Activated T-helper 1 cell treated with Interleukin-2 at 50 U/mL for 16 hours (primary cell): ENCODE measurements around the gene LYPD5.
A peak's percentile ranks its signal among the peaks of the same experiment; 100 is the strongest.
"Not testable (repeated sequence)": the region's sequence is repeated elsewhere in the genome, so short reads cannot be mapped to it uniquely, and the experiment has no call there.

Experiments used
- DNase-seq: peaks from one replicate; pipeline ENCODE4 v3.0.0-alpha.2; 2020; ENCODE audit warnings: low read depth

The LYPD5 gene

DNA sequence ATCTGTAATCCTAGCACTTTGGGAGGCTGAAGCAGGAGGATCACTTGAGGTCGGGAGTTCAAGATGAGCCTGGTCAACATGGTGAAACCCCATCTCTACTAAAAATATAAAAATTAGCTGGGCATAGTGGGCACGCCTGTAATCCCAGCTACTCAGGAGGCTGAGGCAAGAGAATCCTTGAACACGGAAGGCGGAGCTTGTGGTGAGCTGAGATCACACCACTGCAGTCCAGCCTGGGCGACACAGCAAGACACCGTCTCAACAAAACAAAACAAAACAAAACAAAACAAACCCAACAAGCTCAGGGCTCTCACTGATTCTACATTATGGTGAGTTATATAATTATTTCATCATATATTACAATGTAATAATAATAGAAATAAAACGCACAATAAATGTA lies 4.2 kb upstream of the LYPD5 start:
- not testable (repeated sequence) for DNase-seq

DNA sequence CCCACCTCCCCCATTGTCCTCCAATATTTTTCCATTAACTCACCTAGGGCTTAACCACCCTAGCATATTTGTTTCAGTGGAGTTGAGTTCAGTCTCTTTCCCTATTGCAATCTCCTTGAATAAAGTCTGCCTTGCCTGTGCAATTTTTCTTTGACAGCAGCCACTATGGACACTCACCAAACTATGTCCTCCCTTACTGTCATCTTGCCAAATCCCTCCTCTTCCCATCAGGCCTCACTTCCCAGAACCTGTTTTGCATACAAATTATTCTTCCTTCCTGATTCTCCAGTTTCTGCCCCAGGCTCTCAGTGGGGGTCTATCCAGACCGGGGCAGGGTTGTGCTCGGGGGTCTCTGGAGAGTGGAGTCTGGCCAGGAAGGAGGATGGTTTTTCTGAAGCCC lies 2.2 kb upstream of the LYPD5 start:
- DNase-seq = no peak

DNA sequence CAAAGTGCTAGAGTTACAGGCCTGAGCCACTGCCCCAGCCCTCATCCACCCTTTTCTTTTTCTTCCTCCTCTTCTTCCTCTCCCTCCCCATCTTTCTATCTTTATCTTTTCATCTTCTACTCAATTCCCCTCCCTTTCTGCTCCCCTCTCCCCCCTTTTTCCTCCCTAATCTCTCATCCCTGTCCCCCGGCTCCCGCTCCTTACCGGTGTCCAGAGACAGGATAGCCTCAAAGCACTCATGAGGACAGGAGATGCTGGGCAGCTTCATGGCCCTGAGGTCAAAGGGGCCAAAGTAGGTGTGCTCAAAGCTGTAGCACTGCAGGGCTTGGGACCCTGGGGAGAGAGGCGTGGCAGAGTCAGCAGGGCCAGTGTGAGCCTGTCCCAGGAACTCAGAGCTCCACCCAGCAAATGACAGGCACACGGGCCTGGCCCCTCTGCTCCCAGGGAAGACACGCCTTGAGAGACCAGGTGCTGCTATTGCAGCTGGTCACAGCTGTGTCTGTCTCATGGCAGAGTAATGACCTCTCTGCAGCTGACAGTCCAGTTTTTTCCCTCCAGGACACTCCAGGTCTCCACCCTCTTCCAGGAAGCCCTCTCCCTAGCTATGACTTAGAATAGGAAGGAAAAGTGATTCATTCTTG lies 2.6 kb downstream of the LYPD5 start:
- no peak for DNase-seq

- no peak for DNase-seq
Measured at GRCh38 chr19:43798546-43799409, 3.5 kb downstream of the LYPD5 start.

GRCh38 chr19:43798026-43798545 lies 4.2 kb downstream of the LYPD5 start:
- DNase-seq = no peak

GRCh38 chr19:43797556-43797955 lies 4.7 kb downstream of the LYPD5 start:
- DNase-seq = no peak

DNA sequence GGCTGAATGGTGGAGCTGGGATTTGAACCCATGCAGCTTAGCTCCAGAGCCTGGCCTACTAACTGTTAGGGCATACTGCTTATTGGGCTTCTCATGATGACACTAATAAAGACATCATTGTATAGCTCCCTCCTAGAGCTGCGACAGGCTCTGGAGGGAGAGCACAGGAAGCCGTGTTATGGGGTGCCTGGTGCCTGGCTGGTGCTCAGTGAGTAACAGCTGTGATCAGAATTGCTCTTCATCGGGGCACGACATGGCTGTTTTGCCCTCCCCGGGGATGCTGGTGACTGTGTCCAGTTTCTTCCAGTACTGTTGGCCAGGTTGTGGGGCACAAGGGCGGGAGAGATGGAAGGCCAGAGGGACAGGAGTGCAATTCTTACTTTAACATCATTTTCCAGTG lies 5.1 kb downstream of the LYPD5 start:
- DNase-seq = no peak

GRCh38 chr19:43790587-43790986 lies 11.7 kb downstream of the LYPD5 start:
- DNase-seq = no peak

- DNase-seq = no peak
Measured at GRCh38 chr19:43789029-43789428, 13.2 kb downstream of the LYPD5 start.

DNA sequence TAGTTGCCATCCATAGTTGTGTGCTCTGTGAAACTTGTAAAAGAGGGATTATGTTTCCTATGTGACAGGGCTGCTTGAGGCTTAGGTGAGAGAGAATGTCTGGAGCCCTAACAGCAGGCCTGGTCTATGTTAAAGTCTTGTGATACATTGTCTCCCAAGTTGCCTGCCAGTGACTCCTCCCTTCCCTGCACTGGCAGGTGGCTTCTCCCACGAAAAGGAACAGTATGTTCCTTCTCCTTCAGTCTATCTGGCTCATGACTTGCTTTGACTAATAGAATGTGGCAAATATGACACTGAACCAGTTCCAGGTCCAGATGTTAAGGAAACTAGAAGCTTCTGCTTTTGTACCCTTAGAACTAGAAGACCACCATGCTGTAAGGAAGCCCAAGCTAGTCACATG lies 15.6 kb downstream of the LYPD5 start:
- DNase-seq = no peak

GRCh38 chr19:43784981-43785808 lies 17.1 kb downstream of the LYPD5 start:
- DNase-seq = no peak

DNA sequence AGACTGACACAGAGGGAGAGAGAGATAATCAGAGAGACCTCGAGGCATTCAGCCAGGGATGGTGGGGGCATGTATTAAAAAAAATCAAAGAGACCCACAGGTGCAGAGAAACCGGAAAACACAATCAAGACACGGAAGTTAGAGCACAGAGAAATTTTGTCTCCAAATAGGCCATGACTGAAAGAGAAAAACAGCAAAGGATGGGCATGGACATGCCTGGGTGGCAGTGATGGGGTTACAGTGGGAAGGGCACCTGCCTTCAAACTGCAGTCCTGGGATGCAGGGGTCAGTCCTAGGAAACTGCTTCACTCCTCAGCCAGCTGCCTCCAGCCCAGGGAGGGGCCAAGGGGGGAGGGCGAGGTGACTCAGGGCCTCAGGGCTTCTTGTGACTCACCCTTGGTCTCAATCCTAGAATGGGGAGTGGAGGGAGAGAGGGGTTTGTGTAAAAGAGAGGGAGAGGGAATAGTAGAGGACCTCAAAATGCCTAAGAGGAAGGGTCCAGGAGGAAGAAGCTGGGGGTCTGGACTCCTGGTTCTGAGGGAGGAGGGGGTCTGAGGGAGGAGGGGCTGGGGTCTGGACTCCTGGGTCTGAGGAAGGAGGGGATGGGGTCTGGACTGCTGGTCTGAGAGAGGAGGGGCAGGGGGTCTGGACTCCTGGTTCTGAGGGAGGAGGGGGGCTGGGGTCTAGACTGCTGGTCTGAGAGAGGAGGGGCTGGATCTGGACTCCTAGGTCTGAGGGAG lies 17.8 kb downstream of the LYPD5 start:
- DNase-seq = peak; percentile 45

GRCh38 chr19:43783636-43784035 lies 18.6 kb downstream of the LYPD5 start:
- DNase-seq = no peak

DNA sequence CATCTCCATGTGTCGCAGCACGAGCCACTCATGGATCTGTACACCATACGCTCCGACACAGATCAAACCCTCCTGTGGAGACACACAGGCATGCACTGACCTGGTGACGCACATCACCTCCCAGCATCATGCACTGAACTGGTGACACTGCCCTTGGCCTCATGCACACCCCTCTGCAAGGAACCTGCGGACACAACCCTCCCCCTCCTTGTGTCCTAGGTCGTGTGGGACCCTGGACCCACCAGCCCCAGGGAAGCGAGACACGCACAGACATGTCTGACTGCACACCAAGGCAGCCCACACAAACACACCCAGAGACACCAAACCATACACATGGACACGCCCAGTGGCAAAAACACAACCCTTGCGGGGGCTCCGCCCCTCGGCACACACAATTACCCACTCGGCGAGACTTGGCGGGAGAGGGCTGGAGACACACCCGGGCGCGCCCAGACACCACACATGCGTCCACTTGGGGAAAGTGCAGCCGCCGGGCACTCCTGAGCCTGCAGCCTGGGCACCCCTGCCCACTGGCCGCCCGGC lies 19.5 kb downstream of the LYPD5 start:
- DNase-seq = no peak

DNA sequence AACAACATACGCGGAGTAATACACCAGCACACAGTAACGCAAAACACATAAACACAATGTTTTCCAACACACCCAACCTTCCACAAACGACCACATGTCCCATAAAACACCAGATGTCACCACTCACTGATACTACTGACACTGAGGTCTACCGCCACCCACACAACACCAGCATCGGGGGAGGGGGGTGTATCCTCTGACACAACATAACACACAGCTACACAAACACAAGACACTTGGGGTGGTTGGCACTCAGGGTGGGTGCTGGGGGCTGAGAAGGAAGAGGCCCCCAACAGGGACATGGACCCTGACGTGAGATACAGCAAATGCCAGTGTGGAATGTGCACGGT lies 20.0 kb downstream of the LYPD5 start:
- DNase-seq = no peak

- DNase-seq = no peak
Measured at GRCh38 chr19:43781630-43782310, 20.5 kb downstream of the LYPD5 start.

GRCh38 chr19:43780706-43781525 lies 21.3 kb downstream of the LYPD5 start, which contains the start of gene KCNN4:
KCNN4 (minus strand) TSS chr19:43780973; CDS start chr19:43780861, 112 bp downstream.
- peak; percentile 46 for DNase-seq

GRCh38 chr19:43779820-43780219 lies 22.4 kb downstream of the LYPD5 start:
- DNase-seq = no peak

DNA sequence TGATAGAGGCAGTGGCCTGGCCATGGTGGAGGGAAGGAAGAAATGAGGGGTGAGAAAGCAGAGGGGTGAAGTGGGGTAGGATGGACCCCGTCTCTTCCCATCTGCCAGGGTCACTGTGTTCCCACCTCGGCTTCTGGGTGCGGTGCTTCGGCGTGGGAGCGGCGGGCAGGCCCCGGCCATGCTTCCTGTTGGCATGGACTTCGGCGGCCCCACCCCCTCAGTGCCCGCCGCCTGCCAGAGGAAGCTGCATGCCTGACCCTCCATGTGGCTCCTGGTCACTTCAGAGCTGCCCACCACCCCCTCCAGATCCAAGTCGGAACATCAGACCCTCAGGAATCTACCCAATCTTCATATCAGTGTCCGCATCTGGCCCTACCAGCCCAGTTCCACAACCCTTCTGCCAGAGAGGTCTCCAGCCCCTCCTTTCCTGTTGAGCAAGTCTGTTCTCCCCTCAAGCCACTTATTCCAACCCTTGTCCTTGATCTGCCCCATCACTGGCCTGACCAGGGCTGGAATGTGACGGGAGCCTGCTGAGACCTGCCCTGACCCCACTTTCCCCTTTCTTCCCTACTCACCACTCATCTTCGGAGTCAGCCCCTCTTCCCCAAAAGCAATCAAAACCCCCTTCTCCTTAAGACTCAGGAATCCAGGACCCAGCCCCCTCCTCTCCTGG lies 23.0 kb downstream of the LYPD5 start:
- DNase-seq = no peak
